Activated CD4-positive, CD25-positive, alpha-beta regulatory T cell treated with anti-CD3 and anti-CD28 coated beads, Interleukin-2, amount 50 U/mL, for 72 hours (primary cell): ENCODE measurements around the gene IRF2BPL.
"Not testable (repeated sequence)": the region's sequence is repeated elsewhere in the genome, so short reads cannot be mapped to it uniquely, and the experiment has no call there.

Experiments used
- DNase-seq: peaks from one replicate; pipeline ENCODE4 v3.0.0; 2021

IRF2BPL gene

DNA sequence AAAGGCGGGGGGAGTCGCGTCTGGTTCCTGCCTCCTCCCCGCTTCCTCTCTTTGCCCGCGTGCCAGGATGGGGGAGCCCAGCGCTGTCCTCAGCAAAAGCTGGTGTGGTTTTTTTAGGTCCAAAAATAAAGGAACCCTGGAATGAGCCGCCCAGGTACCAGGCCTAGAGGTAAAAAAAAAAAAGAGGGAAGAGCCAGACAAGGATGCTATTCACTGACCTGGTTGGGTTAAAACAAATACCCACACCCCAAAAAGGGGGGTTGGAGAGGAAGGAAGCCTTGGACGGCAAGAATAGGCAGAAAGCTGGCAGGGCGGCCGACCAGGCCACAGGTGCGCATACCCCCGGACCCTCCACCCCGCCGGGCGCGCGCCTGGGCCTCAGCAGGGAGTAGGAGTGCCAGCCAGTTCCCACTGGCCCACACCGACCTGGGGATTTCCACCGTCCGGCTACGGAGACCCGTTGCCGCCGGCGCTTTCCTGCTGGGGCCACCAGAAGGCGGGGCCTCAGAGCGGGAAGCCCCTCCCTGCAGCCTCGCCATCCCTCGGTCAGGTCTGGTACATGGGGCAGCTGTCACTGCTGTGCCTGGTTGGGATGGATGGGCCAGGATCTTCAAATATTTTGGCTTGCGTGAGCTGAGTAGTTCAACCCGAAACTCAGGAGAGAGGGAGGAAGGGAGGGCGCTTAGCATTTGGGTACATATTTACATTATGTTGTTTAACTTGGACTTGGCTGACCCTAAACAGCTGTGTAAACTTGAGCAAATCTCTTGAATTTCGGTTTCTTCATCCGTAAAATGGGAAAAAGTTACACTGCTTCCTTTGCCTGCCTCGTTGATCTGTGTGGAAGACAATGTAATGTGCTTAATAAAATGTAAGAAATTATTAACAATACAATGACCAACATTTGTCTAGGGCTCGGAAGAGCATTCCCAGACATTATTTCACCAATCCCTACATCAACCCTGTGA is 5.4 kb upstream of the IRF2BPL start:
- DNase-seq = peak; percentile 80

- DNase-seq = peak; percentile 63
These were observed 4.5 kb upstream of the IRF2BPL start for GRCh38 chr14:77032844-77033621.

DNA sequence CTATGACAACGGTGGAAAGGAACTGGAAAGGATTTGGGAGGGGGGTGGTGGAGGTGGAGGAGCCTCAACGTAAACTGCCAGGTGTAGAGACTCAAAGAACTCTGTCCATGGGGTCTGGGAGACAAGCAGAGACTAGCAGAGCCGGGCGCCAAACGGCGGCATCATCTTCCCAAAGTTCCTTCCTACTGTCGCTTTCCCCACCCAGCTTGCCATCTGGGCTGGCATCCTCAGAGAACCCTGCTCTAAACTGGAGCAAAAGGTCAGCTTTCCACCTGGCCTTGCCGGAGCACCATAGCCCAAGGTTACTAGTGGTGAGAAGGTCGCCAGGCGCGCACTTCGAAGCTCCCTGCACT is 4.0 kb upstream of the IRF2BPL start:
- DNase-seq = no peak

DNA sequence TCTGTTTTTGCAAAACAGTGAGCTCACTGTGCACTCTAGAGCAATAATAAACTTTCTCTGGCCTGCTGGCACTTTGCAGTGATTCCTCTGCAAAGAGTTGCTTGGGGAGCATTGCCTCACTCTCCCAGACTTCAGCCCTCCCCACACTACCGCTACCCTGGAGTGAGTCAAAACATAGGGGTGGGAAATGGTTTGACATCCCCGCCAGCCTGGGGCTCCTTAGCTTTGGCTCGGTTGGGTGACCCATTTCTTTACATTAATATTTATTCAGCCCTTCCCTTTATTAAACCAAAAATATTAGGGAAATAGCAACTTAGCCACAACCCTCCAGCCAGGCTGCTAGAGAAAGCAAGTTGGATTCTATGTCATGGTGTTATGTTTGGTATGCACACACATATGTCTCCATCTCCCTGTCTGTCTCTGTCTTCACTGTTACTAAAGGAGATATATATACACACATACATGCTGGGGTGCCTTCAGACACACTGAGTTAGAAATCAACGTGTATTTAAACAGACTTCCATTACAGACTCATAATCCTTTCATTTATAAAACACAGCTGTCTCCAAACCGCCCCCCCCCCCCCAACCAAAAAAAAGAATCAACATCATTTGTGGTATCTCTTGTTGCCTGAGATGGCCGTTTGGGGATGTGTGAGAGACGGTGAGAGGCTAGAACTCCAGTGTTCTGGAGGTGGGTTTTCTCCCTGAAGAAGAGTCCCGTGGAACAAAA is 3.4 kb upstream of the IRF2BPL start:
- no peak for DNase-seq

GRCh38 chr14:77027538-77028383 is 747 bp downstream of the IRF2BPL start:
- DNase-seq = peak; percentile 68

DNA sequence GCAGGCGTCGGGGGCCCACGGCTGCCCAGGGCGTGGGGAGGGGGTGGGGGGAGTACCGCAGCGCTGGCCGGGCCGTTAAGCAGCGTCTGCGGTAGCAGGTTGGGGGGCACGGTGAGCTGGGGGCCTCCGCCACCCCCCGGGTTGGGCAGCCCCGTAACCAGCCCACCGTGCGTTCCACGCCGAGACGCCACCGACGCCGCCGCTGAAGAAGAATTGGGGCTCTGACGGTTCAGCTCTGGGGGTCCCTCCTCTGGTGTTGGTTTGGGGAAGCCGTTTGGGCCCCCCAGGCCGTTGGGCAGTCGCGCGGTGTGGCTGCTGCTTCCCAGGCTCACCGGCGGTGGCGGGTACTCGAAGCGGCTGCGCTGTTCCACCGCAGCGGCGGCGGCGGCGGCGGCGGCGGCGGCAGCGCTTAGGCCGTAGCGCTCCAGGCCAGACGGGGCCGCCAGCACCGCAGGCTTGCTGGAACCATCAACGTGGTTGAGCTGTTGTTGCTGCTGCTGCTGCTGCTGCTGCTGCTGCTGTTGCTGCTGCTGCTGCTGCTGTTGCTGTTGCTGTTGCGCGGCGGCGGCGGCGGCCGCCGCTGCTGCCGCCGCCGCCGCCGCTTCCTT is 1.5 kb downstream of the IRF2BPL start:
- peak; percentile 51 for DNase-seq

DNA sequence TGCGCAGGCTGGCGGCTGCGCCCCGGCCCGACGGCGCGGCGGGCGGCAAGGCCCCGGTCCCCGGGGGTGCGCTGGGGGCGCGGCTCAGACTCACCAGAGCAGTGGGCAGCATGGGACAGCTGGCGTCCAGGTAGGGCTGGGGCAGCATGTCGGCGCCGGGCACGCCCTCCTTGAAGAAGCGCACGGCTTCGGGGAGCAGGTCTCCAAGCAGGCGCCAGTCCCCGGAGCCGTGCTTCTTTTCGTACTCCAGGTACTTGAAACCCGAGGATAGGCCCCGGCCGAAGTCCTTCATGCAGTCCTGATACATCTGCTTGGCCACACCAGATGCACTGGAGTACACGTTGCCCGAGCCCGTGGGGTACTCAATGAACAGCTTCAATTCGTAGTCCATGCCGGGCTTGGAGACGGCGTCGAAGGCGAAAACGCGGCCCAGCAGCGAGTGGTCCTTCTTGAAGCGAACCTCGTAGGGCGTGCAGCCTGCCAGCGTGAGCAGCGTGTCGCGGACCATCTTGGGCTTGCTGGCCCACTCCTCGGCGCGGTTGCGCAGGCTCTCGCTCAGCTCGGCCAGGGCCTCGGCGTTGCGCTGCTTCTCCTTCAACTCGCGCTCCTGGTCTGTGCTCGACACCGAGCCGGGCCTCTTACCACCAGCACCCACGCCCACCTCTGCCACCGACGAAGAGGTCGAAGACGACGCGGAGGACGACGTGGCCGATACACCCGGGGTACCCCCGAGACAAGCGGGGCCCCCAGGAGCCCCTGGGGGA is 2.2 kb downstream of the IRF2BPL start:
- DNase-seq = no peak

DNA sequence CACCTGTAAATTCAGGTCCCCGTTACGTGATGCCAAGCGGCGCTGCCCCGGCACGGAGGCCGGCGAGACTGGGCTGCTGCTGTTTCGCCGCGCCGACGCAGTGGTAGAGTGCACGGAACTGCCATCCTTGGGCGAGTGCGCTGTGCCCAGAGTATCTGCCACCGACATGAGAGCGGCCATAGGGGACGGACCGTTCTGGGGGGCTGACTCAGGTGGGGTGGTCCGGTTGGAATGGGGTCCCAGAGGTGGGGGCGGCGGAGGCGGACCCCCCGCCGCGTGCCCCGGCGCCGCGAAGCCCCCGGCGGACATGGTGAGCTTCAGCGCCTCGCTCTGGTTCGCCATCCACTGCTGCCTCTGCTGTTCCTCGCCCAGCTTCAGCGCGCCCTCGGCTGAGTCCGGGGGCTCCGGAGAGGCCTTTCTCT is 2.8 kb downstream of the IRF2BPL start:
- no peak for DNase-seq

- peak; percentile 59 for DNase-seq
These were observed 4.3 kb downstream of the IRF2BPL start for GRCh38 chr14:77024171-77024691.

- no peak for DNase-seq
These were observed 5.2 kb downstream of the IRF2BPL start for GRCh38 chr14:77023001-77023996.

DNA sequence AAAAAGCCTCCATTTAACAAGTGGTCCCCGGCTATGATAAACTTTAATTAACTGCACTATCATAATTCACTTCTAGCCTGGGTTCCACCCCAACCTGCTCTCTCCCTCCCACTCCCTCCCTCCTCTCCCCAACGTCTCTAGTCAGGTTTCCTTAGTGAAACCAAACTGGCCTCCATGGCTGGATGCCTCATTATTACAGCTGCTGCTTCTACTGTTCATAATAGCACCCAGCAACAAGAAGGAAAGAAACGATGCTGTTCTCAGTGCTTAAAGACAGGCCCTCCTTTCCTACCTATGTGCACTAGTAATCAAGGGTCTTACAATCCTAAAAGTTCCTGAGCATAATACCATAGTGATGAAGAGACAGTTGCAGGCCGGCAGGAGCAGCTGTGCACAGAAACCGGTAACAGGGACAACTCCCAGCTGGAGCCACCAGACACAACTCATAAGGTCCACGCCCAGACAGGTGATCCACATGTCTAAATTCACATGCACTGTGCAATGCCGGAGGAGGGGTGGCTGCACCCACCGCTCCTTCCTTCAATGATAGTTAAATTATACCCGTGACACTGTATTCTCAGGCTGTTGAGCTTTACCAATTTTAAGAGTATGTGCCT is 6.2 kb downstream of the IRF2BPL start:
- DNase-seq = no peak

- not testable (repeated sequence) for DNase-seq
These were observed 7.1 kb downstream of the IRF2BPL start for GRCh38 chr14:77021424-77021823.

- no peak for DNase-seq
These were observed 9.7 kb downstream of the IRF2BPL start for GRCh38 chr14:77018785-77019184.

DNA sequence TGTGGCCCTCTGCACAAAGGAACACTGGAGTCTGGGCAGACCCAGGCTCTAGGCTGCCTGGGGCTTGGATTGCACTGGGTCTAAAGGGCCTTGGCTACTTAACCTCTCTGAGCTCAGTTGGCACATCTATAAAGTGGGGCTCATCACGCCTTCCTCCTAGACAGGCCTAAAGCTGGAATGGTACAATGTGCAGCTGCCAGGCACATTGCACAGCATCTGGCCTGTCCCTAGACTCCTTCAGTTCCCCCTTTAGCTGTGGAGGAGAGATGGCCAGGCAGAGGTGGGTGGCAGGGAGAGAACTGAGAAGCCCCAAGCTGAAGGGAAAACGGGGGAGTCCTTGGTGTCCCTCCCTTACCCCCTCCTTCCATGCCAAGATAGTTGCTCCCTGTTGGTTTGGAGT is 10.8 kb downstream of the IRF2BPL start:
- DNase-seq = no peak

DNA sequence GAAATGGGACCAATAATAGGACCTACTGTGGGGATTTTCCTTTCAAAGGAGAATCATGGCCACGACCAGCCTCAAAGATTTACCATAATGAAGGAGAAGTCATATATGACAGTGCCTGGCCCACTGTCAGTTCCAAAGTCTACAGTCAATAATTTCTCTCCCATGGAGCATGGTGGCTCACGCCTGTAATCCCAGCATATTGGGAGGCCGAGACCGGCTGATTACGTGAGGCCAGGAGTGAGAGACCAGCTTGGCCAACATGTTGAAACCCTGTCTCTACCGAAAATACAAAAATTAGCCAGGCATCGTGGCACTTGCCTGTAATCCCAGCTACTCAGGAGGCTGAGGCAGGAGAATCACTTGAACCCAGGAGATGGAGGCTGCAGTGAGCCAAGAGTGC is 13.8 kb downstream of the IRF2BPL start:
- DNase-seq = no peak

DNA sequence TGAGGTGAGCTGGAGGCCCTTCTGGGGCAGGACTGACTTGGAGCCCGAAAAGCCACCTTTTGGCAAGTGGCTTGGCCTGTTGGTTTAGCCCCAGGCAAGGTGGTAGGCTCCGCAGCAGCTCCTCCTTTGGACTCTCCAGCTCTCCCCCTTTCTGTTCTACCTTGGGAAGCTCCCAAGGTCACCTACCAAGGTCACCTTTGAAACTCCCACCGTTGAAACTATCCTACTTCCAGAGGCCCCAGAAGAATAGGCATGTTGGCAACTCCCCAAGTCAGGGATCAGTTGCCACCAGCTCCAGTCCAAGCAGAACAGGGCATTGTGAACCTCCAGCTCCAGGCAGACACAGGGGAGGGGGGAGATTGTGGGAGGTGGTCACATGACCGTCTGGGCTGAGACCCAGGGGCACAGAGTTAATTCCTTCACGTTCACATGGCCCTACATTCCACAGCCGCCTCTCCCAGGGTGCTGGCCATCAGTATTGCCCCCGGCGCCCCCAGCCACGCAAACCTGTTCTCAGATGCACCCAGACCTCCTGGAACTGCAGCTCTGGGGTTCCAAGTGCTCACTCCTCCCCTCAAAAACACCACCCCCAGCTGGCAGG is 14.4 kb downstream of the IRF2BPL start:
- DNase-seq = no peak

DNA sequence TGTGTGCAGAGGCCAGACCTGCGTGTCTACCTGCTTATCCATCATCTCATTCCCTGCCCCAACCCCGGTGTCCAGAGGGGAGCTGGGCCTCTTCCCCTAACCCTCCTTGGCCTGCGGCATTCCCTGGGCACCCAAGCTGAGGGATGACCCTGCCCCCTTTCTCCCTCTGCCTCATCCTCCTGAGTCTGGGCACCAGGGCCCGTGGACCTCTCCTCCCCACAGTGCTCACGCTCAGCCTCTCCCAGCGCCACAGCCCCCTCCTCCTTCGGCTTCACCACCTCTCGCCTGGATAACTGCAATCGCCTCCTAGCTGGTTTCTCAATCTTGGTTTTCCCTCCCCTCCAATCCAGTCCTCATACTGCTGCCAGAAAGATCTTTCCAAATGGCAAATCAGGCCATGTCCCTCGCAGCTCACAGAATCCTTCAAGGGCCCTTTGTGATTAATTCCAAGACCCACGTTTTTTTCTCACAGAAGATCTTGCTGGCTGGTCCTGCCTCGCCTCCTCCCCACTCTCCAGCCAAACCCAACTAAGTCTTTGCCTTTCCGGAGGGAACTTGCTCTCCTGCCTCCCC is 16.2 kb downstream of the IRF2BPL start:
- DNase-seq = no peak

GRCh38 chr14:77011245-77011644 is 17.3 kb downstream of the IRF2BPL start:
- DNase-seq = no peak
